GM12891 (cell line): Measurements from ENCODE around the gene CNPY1.

Experiments used
- POLR2A ChIP-seq: IDR thresholded peaks from 2 replicates; pipeline ENCODE4 v1.6.1; 2011; ENCODE audit warnings: low read depth, low read length, control low read depth
- POLR2AphosphoS5 ChIP-seq: IDR thresholded peaks from 2 replicates; pipeline ENCODE4 v1.6.1; 2011; ENCODE audit warnings: low read depth, low read length, control low read depth
- POU2F2 ChIP-seq: IDR thresholded peaks from 2 replicates; pipeline ENCODE4 v1.6.1; 2011; ENCODE audit warnings: low read depth, mild to moderate bottlenecking, control low read depth, low read length, moderate library complexity
- SPI1 ChIP-seq: IDR thresholded peaks from 2 replicates; pipeline ENCODE4 v1.6.1; 2011; ENCODE audit warnings: low read depth, low read length, control low read depth

- TF ChIP-seq POLR2AphosphoS5 (no peak), POLR2A (no peak), SPI1 (no peak), POU2F2 (no peak)
Measured at GRCh38 chr7:155551785-155552611, 5.6 kb upstream of the CNPY1 start.
